IMR-90 (cell line): ENCODE data around the gene FBXW8.
A peak's percentile ranks its signal among the peaks of the same experiment; 100 is the strongest.

Experiments used
- CEBPB ChIP-seq: IDR thresholded peaks from 2 replicates; pipeline ENCODE4 v1.6.1; 2012; ENCODE audit warnings: low read depth, low read length, improper control_type of control experiment
- POLR2A ChIP-seq: IDR thresholded peaks from 2 replicates; pipeline ENCODE4 v1.6.1; 2012; ENCODE audit warnings: mild to moderate bottlenecking, low read depth, low read length
- TF ChIP-seq, protein P1 (sequence below): conservative IDR thresholded peaks from 2 replicates; pipeline ENCODE4 v1.5.1; 2012; ENCODE audit warnings: mild to moderate bottlenecking, low read depth, low read length, improper control_type of control experiment

DNA sequence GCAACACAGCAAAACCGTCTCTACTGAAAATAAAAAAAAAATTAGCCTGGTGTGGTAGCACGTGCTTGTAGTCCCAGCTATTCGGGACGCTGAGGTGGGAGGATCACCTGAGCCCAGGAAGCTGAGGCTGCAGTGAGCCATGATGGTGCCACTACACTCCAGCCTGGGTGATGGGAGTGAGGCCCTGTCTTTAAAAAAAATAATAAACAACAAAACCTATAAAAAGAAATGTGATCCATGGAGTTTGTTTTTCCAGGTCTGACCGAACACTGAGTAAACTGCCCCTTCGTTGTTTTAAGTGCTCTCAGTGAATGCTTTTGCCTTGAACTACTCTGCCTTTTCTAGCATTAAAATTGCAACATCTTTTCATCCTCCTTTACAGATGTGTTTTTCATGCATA, 111.7 kb downstream of the FBXW8 start:
- TF ChIP-seq POLR2A: no peak
- TF ChIP-seq, protein P1, sequence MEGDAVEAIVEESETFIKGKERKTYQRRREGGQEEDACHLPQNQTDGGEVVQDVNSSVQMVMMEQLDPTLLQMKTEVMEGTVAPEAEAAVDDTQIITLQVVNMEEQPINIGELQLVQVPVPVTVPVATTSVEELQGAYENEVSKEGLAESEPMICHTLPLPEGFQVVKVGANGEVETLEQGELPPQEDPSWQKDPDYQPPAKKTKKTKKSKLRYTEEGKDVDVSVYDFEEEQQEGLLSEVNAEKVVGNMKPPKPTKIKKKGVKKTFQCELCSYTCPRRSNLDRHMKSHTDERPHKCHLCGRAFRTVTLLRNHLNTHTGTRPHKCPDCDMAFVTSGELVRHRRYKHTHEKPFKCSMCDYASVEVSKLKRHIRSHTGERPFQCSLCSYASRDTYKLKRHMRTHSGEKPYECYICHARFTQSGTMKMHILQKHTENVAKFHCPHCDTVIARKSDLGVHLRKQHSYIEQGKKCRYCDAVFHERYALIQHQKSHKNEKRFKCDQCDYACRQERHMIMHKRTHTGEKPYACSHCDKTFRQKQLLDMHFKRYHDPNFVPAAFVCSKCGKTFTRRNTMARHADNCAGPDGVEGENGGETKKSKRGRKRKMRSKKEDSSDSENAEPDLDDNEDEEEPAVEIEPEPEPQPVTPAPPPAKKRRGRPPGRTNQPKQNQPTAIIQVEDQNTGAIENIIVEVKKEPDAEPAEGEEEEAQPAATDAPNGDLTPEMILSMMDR: no peak
- TF ChIP-seq CEBPB: 0 out of 2 replicates have a peak, but pooled peaks have one; percentile 1
